HepG2 (cell line): ENCODE data around the gene TUT1. TPM values are rescaled to one million over a fixed set of nuclear protein-coding genes. Genes with fewer than 3 reads are reported as not detected.

ENCODE experiments used
- ATF4 ChIP-seq, 2 experiments: fragments of 450-650 bp in 1 of 2; sonication (generic) in 1 of 2; formaldehyde crosslinking; IDR thresholded peaks; 2 replicates each; pipeline versions ENCODE4 v1.5.0 to v1.8.0; 2020 to 2022; ENCODE audit warnings: mild to moderate bottlenecking in 1 of 2, missing genetic modification reagents in 1 of 2
- BATF2 ChIP-seq: sonication (generic); formaldehyde crosslinking; IDR thresholded peaks from 2 replicates; pipeline ENCODE4 v1.8.0; 2022; ENCODE audit warnings: mild to moderate bottlenecking, missing genetic modification reagents, moderate library complexity
- CREB1 ChIP-seq, 2 experiments: fragments of 450-650 bp in 1 of 2; IDR thresholded peaks; 2 replicates each; pipeline ENCODE4 v1.6.1; 2016 to 2017; ENCODE audit warnings: control low read depth in 1 of 2, mild to moderate bottlenecking in 1 of 2, missing compliant biosample characterization in 1 of 2, missing genetic modification characterization in 1 of 2
- EED ChIP-seq: sonication (generic); formaldehyde crosslinking; IDR thresholded peaks from 2 replicates; pipeline ENCODE4 v1.5.0; 2020; ENCODE audit warnings: mild to moderate bottlenecking, missing genetic modification reagents
- EP300 ChIP-seq, 3 experiments: sonication (generic) in 1 of 3; formaldehyde crosslinking in 1 of 3; IDR thresholded peaks; 2 replicates each; pipeline versions ENCODE4 v1.5.1 to v1.6.1; 2011 to 2020; ENCODE audit warnings: low read depth in 2 of 3, low read length in 2 of 3, borderline replicate concordance in 1 of 3, improper control_type of control experiment in 1 of 3, mild to moderate bottlenecking in 1 of 3, missing genetic modification reagents in 1 of 3, moderate library complexity in 1 of 3
- GTF3A ChIP-seq: sonication (generic); formaldehyde crosslinking; conservative IDR thresholded peaks from 2 replicates; pipeline ENCODE4 v1.4.0; 2020; ENCODE audit warnings: mild to moderate bottlenecking, missing genetic modification reagents
- HNF4A ChIP-seq: sonication (generic); formaldehyde crosslinking; IDR thresholded peaks from 2 replicates; pipeline ENCODE4 v1.4.0; 2020; ENCODE audit warnings: missing genetic modification reagents
- HOXA5 ChIP-seq: sonication (generic); formaldehyde crosslinking; IDR thresholded peaks from 2 replicates; pipeline ENCODE4 v1.4.0; 2020; ENCODE audit warnings: missing genetic modification reagents
- KLF13 ChIP-seq: sonication (generic); formaldehyde crosslinking; IDR thresholded peaks from 2 replicates; pipeline ENCODE4 v1.4.0; 2020; ENCODE audit warnings: mild to moderate bottlenecking, missing genetic modification reagents
- MATR3 ChIP-seq: sonication (generic); formaldehyde crosslinking; IDR thresholded peaks from 2 replicates; pipeline ENCODE4 v1.4.0; 2020; ENCODE audit warnings: missing genetic modification reagents
- NFATC3 ChIP-seq: sonication (generic); formaldehyde crosslinking; IDR thresholded peaks from 2 replicates; pipeline ENCODE4 v1.5.1; 2020; ENCODE audit warnings: mild to moderate bottlenecking, missing genetic modification reagents
- NR0B2 ChIP-seq: sonication (generic); formaldehyde crosslinking; IDR thresholded peaks from 2 replicates; pipeline ENCODE4 v1.4.0; 2020; ENCODE audit warnings: mild to moderate bottlenecking, missing genetic modification reagents
- NR1H2 ChIP-seq: sonication (generic); formaldehyde crosslinking; IDR thresholded peaks from 2 replicates; pipeline ENCODE4 v1.8.1; 2022; ENCODE audit warnings: low read depth, missing genetic modification reagents, borderline replicate concordance
- RAD21 ChIP-seq: fragments of 450-650 bp; formaldehyde crosslinking; IDR thresholded peaks from 2 replicates; pipeline ENCODE4 v1.5.0; 2020; ENCODE audit warnings: mild to moderate bottlenecking
- RBM39 ChIP-seq: fragments of 200-400 bp; formaldehyde crosslinking; IDR thresholded peaks from one replicate; pipeline ENCODE4 v1.6.1; 2018; ENCODE audit warnings: antibody characterized with exemption, mild to moderate bottlenecking, low read depth, low read length; ENCODE audit not compliant: poor library complexity, severe bottlenecking
- TCF7 ChIP-seq: sonication (generic); IDR thresholded peaks from 2 replicates; pipeline ENCODE4 v1.6.1; 2016; ENCODE audit warnings: antibody characterized with exemption, low read depth
- ZNF282 ChIP-seq: fragments of 450-650 bp; IDR thresholded peaks from 2 replicates; pipeline ENCODE4 v1.6.1; 2018; ENCODE audit not compliant: partially characterized antibody
- ZNF720 ChIP-seq: sonication (generic); formaldehyde crosslinking; IDR thresholded peaks from 2 replicates; pipeline ENCODE4 v1.4.0; 2020; ENCODE audit warnings: missing genetic modification reagents
- ZNF850 ChIP-seq: sonication (generic); formaldehyde crosslinking; conservative IDR thresholded peaks from 2 replicates; pipeline ENCODE4 v1.9.0; 2021; ENCODE audit warnings: mild to moderate bottlenecking, missing genetic modification reagents
- ZSCAN30 ChIP-seq: sonication (generic); formaldehyde crosslinking; IDR thresholded peaks from 2 replicates; pipeline ENCODE4 v1.5.0; 2020; ENCODE audit warnings: mild to moderate bottlenecking, missing genetic modification reagents
- polyA plus RNA-seq, 8 experiments: library from polyadenylated mRNA; depleted of rRNA in 3 of 8; stranded (reverse) in 7 of 8; unstranded in 1 of 8; fragments of >200 nt; fragmentation: Illumina TruSeq in 4 of 8; extraction: Trizol in 4 of 8; gene quantifications; 2 replicates each; pipeline versions ENCODE4 v1.2.1 to v1.2.3, GENCODE V29; 2011 to 2016; ENCODE audit warnings: low read depth in 4 of 8, missing spikeins in 1 of 8, mixed read lengths in 1 of 8; ENCODE audit not compliant: insufficient read depth in 1 of 8
- total RNA-seq, 5 experiments: library from RNA; depleted of rRNA; stranded (reverse); fragments of >200 nt; fragmentation: Illumina TruSeq; extraction: Trizol; gene quantifications; 2 replicates each; pipeline ENCODE4 v1.2.3, GENCODE V29; 2016; ENCODE audit warnings: low read depth in 1 of 5
- TF ChIP-seq, protein P1 (sequence below): sonication (generic); formaldehyde crosslinking; IDR thresholded peaks from 2 replicates; pipeline ENCODE4 v1.8.1; 2023; ENCODE audit warnings: mild to moderate bottlenecking, missing genetic modification reagents
- TF ChIP-seq, protein P2 (sequence below): sonication (generic); formaldehyde crosslinking; IDR thresholded peaks from 2 replicates; pipeline ENCODE4 v1.4.0; 2020; ENCODE audit warnings: missing genetic modification reagents
- TF ChIP-seq, protein P3 (sequence below): sonication (generic); formaldehyde crosslinking; IDR thresholded peaks from 2 replicates; pipeline ENCODE4 v1.8.1; 2022; ENCODE audit warnings: low read depth, mild to moderate bottlenecking, missing genetic modification reagents

TUT1 gene
- total and polyA plus RNA-seq, 2 of the 13 experiments (the other 11 are each of a cell fraction or from before 2014, with no cell fraction given): 9.7 to 14.3 TPM

DNA sequence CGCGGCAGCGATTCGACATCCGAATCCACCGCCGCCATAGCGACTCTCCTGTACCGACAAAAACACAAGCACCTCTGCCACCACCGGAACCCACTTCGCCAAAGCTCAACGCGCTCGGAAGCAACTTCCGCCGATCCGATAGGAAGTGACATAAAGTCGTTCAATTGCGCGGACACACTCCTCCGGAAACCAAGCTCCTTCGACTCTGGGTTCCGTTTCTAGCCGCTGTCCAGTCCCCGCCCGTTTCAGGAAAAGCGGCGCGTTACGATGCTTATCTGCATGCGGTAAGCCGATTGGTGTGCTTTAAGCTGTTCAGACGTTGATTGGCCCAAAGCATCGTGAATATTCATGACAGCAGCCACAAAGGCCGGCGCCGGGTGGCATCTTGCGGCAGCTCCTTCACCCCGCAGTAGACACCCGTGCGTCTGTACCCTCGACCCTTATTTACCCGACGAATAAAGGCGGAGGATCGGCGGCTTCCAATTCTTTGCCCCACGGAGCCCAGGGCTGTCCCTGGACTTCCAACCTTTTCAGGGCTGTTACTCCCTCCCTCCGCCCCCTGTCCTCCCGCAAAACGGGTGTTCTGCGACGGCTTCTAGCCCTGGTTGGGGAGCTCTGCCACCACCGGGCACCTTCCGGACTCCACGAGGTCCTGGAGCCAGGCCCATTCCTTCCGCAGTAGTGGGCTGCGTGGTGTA lies at the start of gene TUT1 (continued):
- TF ChIP-seq BATF2 (peak; percentile 64; the same call in 1 of the 2 replicates), RBM39 (peak; percentile 72), CREB1 (IDR thresholded peaks at IDR 0.05) (peak; percentile 95), CREB1 (CRISPR knock-in tag; IDR thresholded peaks at IDR 0.05) (peak; percentile 99), ZNF720 (no peak), NR1H2 (CRISPR knock-in tag) (no peak), ATF4 (CRISPR knock-in tag; IDR thresholded peaks at IDR 0.05) (peak in 1 of 2 experiments; percentile 53; a peak in 1 of 4 replicates), GTF3A (CRISPR knock-in tag) (peak; percentile 81; the same call in 1 of the 2 replicates), EED (CRISPR knock-in tag) (0 out of 2 replicates have a peak, but pooled peaks have one; percentile 20), MATR3 (CRISPR knock-in tag) (no peak), TCF7 (no peak), ZNF282 (no peak), ZNF850 (CRISPR knock-in tag) (no peak), KLF13 (CRISPR knock-in tag) (no peak), NR0B2 (CRISPR knock-in tag) (peak; percentile 71; the same call in 1 of the 2 replicates), RAD21 (no peak; the same call in 1 of the 2 replicates), HNF4A (no peak), NFATC3 (CRISPR knock-in tag) (peak; percentile 3; the same call in 1 of the 2 replicates), HOXA5 (CRISPR knock-in tag) (peak; percentile 89), EP300 (IDR thresholded peaks at IDR 0.05; ENCODE audit: low read depth in 2 of 2, low read length in 2 of 2) (peak in 1 of 2 experiments; percentile 60; a peak in 1 of 4 replicates), EP300 (CRISPR knock-in tag; IDR thresholded peaks at IDR 0.05; ENCODE audit: borderline replicate concordance) (no peak), ZSCAN30 (CRISPR knock-in tag) (no peak)
- TF ChIP-seq, protein P1, sequence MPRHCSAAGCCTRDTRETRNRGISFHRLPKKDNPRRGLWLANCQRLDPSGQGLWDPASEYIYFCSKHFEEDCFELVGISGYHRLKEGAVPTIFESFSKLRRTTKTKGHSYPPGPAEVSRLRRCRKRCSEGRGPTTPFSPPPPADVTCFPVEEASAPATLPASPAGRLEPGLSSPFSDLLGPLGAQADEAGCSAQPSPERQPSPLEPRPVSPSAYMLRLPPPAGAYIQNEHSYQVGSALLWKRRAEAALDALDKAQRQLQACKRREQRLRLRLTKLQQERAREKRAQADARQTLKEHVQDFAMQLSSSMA (CRISPR knock-in tag): 0 out of 2 replicates have a peak, but pooled peaks have one; percentile 84
- TF ChIP-seq, protein P2, sequence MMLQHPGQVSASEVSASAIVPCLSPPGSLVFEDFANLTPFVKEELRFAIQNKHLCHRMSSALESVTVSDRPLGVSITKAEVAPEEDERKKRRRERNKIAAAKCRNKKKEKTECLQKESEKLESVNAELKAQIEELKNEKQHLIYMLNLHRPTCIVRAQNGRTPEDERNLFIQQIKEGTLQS (CRISPR knock-in tag): peak; percentile 38; the same call in 1 of the 2 replicates
- TF ChIP-seq, protein P3, sequence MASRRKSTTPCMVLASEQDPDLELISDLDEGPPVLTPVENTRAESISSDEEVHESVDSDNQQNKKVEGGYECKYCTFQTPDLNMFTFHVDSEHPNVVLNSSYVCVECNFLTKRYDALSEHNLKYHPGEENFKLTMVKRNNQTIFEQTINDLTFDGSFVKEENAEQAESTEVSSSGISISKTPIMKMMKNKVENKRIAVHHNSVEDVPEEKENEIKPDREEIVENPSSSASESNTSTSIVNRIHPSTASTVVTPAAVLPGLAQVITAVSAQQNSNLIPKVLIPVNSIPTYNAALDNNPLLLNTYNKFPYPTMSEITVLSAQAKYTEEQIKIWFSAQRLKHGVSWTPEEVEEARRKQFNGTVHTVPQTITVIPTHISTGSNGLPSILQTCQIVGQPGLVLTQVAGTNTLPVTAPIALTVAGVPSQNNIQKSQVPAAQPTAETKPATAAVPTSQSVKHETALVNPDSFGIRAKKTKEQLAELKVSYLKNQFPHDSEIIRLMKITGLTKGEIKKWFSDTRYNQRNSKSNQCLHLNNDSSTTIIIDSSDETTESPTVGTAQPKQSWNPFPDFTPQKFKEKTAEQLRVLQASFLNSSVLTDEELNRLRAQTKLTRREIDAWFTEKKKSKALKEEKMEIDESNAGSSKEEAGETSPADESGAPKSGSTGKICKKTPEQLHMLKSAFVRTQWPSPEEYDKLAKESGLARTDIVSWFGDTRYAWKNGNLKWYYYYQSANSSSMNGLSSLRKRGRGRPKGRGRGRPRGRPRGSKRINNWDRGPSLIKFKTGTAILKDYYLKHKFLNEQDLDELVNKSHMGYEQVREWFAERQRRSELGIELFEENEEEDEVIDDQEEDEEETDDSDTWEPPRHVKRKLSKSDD: peak; percentile 89; the same call in 1 of the 2 replicates
